Kidney (tissue), 14 donors: ENCODE results near the gene ARHGEF7. TPM values are rescaled to one million over a fixed set of nuclear protein-coding genes. Genes with fewer than 3 reads are reported as not detected.

Experiments
- DNase-seq, 5 donors: peaks; one replicate each; pipeline ENCODE4 v3.0.0-alpha.2; 2013 to 2020
- FAIRE-seq: peaks from 2 replicates; lab custom pipeline; 2012; peaks lifted over from hg19 to GRCh38; lab: Jason Lieb, UNC
- H3K27ac ChIP-seq, 2 donors: one replicate each; pipeline ENCODE4 v1.7.0; 2013; ENCODE audit warnings: low read depth in 2 of 2, low read length in 2 of 2, inconsistent platforms in 1 of 2
- H3K27me3 ChIP-seq: one replicate; pipeline ENCODE4 v1.7.1; 2013; ENCODE audit warnings: low read length, inconsistent platforms; ENCODE audit not compliant: control insufficient read depth, insufficient read depth
- H3K36me3 ChIP-seq, 3 donors: one replicate each; pipeline versions ENCODE4 v1.7.0 to v1.7.1; 2013; ENCODE audit warnings: low read length in 3 of 3, control low read depth in 1 of 3, inconsistent platforms in 1 of 3; ENCODE audit not compliant: insufficient read depth in 3 of 3, control insufficient read depth in 2 of 3
- H3K4me1 ChIP-seq, 3 donors: one replicate each; pipeline versions ENCODE4 v1.7.0 to v1.7.1; 2013; ENCODE audit warnings: low read length in 3 of 3, inconsistent platforms in 1 of 3, low read depth in 1 of 3; ENCODE audit not compliant: control insufficient read depth in 2 of 3, insufficient read depth in 2 of 3
- H3K4me3 ChIP-seq, 3 donors: one replicate each; pipeline versions ENCODE4 v1.7.0 to v1.8.1; 2013; ENCODE audit warnings: low read length in 3 of 3, control low read depth in 1 of 3, inconsistent platforms in 1 of 3
- H3K9ac ChIP-seq, 3 donors: one replicate each; pipeline versions ENCODE4 v1.7.0 to v1.7.1; 2013; ENCODE audit warnings: low read length in 3 of 3, control low read depth in 1 of 3, inconsistent platforms in 1 of 3
- H3K9me3 ChIP-seq, 3 donors: one replicate each; pipeline versions ENCODE4 v1.7.0 to v1.7.1; 2013; ENCODE audit warnings: low read length in 3 of 3, control low read depth in 1 of 3, inconsistent platforms in 1 of 3; ENCODE audit not compliant: control insufficient read depth in 2 of 3, insufficient read depth in 1 of 3
- intact Hi-C: fragments of 100-400 bp; cut with DNase I; formaldehyde crosslinking; loops from one replicate; pipeline ENCODE4 v1.11.1; 2022
- polyA plus RNA-seq: library from polyadenylated mRNA; stranded (reverse); fragments of 350-450 nt; fragmentation: Illumina TruSeq; extraction: RNeasy Lipid Tissue Mini Kit (QIAGEN cat#74804); gene quantifications from one replicate; pipeline ENCODE4 v1.2.3, GENCODE V29; 2014; ENCODE audit warnings: low read depth, low replicate concordance; ENCODE audit not compliant: insufficient read depth
- total RNA-seq: library from RNA; stranded (reverse); fragmentation: NEBNext Ultra II Directional; extraction: Animal tissue kit (Norgen Biotek cat#: 25700); gene quantifications from one replicate; pipeline ENCODE4 v1.2.1, GENCODE V29; 2021
- TF ChIP-seq, protein P1 (sequence below): IDR thresholded peaks from 3 replicates; pipeline ENCODE4 v1.5.1; 2012; ENCODE audit warnings: mild to moderate bottlenecking, moderate library complexity, borderline replicate concordance; ENCODE audit not compliant: insufficient read depth; ENCODE audit errors: extremely low read depth
- donor health status: control.
- donor health status: control.
- donor health status: control.
- donor health status: control.
- donor health status: control.
- donor health status: DM: yes; HTN: yes; CAD: no.
- donor health status: Normal renal cell carcinoma (clear cell type).

Gene ARHGEF7
- total and polyA plus RNA-seq, 2 donors from 2014 or later, result 17.9 to 56.4 TPM

DNA sequence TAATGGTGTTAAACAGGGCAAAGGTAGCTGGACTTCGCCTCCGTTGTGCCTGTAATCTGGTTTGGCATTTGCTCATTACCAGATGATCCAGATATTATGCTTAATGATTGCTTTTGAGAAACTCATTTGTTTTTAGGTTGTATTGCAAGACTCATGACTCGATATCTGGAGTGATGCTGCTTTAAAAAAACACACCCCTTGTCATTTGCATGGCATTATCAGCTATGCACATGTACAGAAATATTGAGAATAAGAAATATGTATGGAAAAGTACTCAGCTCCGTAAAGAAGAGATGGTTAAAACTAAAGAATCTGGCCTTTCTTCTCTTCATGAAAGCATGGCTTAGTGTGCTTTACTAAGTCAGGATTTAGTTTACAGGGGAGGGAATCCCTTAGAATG, 95.0 kb downstream of the ARHGEF7 start:
- peak overlapping the region in 1 of 3 donors; percentile 2 for H3K9ac ChIP-seq
- H3K27ac ChIP-seq, result no peak overlapping the region

DNA sequence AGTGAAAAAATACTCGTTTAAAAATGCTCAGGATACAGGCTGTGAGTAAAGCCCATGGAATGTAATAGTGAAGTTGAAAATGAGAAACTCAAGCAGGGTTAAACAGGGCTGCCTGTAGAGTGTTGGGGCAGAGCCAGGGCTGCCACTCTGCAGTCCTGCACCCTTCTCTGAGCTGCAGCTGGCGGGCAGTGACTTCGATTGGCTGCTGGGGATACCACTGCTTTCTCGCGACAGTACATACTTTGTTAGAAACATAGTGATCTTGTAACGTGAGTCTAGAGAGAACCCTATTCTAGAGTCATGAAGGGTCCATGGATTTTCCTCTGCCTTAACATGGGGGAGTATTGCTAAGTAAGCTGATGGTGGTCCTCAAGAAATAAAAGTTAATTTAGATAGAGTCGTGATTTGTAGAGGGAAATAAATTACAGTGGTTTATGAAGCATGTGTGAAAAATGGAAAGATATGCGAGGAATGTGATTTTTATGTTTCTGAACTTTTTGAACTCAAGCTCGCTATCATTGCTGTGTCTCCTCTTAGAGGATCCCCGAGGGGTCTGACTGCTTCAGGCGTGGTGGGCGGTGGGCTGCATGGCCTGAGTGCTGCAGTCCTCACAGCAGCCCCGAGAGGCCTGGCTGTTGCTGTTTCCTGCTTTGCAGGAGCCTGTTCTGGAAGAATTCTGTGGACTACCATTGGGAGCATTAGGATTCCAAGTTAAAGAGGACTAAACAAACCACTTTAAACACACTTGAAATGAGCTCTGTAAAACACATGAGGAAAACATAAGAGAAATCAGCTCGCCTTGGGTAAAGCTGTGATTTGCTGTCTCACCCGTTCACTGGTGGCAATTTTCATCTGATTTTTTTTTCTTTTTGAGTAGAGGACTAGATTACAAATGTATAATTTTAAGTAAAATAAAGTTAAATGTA, 95.7 kb downstream of the ARHGEF7 start:
- no peak overlapping the region for H3K27ac ChIP-seq
- TF ChIP-seq, protein P1, sequence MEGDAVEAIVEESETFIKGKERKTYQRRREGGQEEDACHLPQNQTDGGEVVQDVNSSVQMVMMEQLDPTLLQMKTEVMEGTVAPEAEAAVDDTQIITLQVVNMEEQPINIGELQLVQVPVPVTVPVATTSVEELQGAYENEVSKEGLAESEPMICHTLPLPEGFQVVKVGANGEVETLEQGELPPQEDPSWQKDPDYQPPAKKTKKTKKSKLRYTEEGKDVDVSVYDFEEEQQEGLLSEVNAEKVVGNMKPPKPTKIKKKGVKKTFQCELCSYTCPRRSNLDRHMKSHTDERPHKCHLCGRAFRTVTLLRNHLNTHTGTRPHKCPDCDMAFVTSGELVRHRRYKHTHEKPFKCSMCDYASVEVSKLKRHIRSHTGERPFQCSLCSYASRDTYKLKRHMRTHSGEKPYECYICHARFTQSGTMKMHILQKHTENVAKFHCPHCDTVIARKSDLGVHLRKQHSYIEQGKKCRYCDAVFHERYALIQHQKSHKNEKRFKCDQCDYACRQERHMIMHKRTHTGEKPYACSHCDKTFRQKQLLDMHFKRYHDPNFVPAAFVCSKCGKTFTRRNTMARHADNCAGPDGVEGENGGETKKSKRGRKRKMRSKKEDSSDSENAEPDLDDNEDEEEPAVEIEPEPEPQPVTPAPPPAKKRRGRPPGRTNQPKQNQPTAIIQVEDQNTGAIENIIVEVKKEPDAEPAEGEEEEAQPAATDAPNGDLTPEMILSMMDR, result no peak
- no peaks in the 10 kb centered on the region for H3K9me3 ChIP-seq
- FAIRE-seq (no peak), DNase-seq (peak in 4 of 5 donors; percentile 53 to 84 (median 76))
- H3K4me3 ChIP-seq, result no peak overlapping the region
- peaks cover 2 to 38% (median 20%) of the 10 kb centered on the region in 3 donors for H3K4me1 ChIP-seq
- intact Hi-C loops, result no loop called here
- peak overlapping the region in 1 of 3 donors; percentile 2 for H3K9ac ChIP-seq
- peaks cover 0 to 2% (median 0%) of the 10 kb centered on the region in 3 donors for H3K36me3 ChIP-seq
- no peaks in the 10 kb centered on the region for H3K27me3 ChIP-seq

More for the DNA sequence above, 95.0 kb downstream of the ARHGEF7 start:
- DNase-seq (no peak), FAIRE-seq (no peak)
- Histone ChIP-seq H3K27me3 (no peaks in the 10 kb centered on the region), H3K9me3 (no peaks in the 10 kb centered on the region), H3K4me1 (peaks cover 2 to 35% (median 17%) of the 10 kb centered on the region in 3 donors), H3K36me3 (peaks cover 0 to 2% (median 0%) of the 10 kb centered on the region in 3 donors), H3K4me3 (no peak overlapping the region)
- TF ChIP-seq, protein P1, result no peak
- intact Hi-C loops, result no loop called here

DNA sequence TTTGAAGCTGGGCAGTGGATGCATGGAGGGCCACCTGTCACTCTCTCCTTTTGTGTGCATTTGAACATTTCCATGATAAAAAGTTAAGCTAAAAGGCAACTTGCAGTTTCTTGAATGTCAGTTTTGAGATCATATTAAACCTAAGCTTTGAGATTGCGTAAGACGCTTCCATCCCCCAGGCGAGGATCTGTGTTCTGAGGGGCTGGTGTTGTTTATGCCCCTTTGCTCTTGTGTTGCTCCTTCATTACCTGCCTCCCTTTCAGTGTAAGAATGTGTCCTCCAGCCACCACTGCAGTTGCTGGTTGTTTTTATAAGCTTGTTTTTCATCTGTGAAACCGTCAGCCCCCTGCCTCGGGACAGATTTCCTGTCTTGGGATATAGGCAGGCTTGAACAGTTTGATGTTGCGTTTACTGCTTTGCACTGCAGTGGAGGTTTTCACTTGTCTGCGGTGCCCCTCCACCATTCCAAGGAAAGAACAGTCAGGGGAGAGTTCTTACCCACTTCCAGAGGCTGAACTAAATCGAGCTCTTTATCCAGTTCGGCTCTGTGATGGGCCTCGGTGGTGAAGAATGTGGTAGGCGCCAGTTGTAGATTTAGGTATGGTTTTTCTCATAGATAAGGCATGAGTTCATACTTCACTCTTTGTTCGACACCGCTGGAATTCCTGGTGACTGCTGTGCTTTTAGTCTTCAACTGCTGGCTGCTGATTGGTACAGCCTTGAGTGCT, 96.8 kb downstream of the ARHGEF7 start:
- FAIRE-seq (no peak), DNase-seq (no peak)
- Histone ChIP-seq H3K27me3 (no peaks in the 10 kb centered on the region), H3K9me3 (no peaks in the 10 kb centered on the region), H3K9ac (no peak overlapping the region), H3K27ac (no peak overlapping the region), H3K4me1 (peaks cover 2 to 38% (median 24%) of the 10 kb centered on the region in 3 donors), H3K4me3 (no peak overlapping the region), H3K36me3 (peaks cover 0 to 2% (median 0%) of the 10 kb centered on the region in 3 donors)
- TF ChIP-seq, protein P1, result no peak
- intact Hi-C loops, result no loop called here
